Neural crest cell (in vitro differentiated cells): Measurements from ENCODE around the gene TRIM72. TPM values are rescaled to one million over a fixed set of nuclear protein-coding genes. Genes with fewer than 3 reads are reported as not detected.

Source experiments
- DNase-seq: peaks from one replicate; pipeline ENCODE4 v3.0.0; 2021; ENCODE audit warnings: low read depth, mixed read lengths, low spot score
- H3K27ac Mint-ChIP-seq: one replicate; pipeline ENCODE4 v1.8.0; 2021; ENCODE audit warnings: mild to moderate bottlenecking, mixed read lengths; ENCODE audit not compliant: unreplicated experiment
- H3K27me3 Mint-ChIP-seq: 2 replicates; pipeline ENCODE4 v1.8.0; 2021; ENCODE audit warnings: low read depth, mild to moderate bottlenecking, mixed read lengths
- H3K36me3 Mint-ChIP-seq: 2 replicates; pipeline ENCODE4 v1.8.0; 2021; ENCODE audit warnings: low read depth, mild to moderate bottlenecking, mixed read lengths
- H3K4me1 Mint-ChIP-seq: 2 replicates; pipeline ENCODE4 v1.8.0; 2021; ENCODE audit warnings: mixed read lengths
- H3K4me3 Mint-ChIP-seq: one replicate; pipeline ENCODE4 v1.8.0; 2021; ENCODE audit warnings: mild to moderate bottlenecking, mixed read lengths
- H3K9me3 Mint-ChIP-seq: 2 replicates; pipeline ENCODE4 v1.8.0; 2021; ENCODE audit warnings: mixed read lengths
- total RNA-seq: library from RNA; stranded (reverse); gene quantifications from 2 replicates; pipeline ENCODE4 v1.2.1, GENCODE V29; 2021
- TF ChIP-seq, protein P1 (sequence below): fragments of 200-600 bp; sonication (generic); conservative IDR thresholded peaks from 2 replicates; pipeline ENCODE4 v1.5.0; 2021; ENCODE audit warnings: antibody characterized with exemption, mild to moderate bottlenecking

The TRIM72 gene
- total RNA-seq, 1 donor from 2014 or later: 0.05 TPM

- Mint-ChIP-seq H3K4me1 (no peaks in the 10 kb centered on the region), H3K36me3 (no peaks in the 10 kb centered on the region), H3K9me3 (no peaks in the 10 kb centered on the region), H3K27ac (no peak overlapping the region), H3K27me3 (peaks cover 46% of the 10 kb centered on the region), H3K4me3 (no peak overlapping the region)
- DNase-seq: no peak
- TF ChIP-seq, protein P1, sequence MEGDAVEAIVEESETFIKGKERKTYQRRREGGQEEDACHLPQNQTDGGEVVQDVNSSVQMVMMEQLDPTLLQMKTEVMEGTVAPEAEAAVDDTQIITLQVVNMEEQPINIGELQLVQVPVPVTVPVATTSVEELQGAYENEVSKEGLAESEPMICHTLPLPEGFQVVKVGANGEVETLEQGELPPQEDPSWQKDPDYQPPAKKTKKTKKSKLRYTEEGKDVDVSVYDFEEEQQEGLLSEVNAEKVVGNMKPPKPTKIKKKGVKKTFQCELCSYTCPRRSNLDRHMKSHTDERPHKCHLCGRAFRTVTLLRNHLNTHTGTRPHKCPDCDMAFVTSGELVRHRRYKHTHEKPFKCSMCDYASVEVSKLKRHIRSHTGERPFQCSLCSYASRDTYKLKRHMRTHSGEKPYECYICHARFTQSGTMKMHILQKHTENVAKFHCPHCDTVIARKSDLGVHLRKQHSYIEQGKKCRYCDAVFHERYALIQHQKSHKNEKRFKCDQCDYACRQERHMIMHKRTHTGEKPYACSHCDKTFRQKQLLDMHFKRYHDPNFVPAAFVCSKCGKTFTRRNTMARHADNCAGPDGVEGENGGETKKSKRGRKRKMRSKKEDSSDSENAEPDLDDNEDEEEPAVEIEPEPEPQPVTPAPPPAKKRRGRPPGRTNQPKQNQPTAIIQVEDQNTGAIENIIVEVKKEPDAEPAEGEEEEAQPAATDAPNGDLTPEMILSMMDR: no peak
These were observed 37.5 kb downstream of the TRIM72 start for GRCh38 chr16:31251435-31251834.

- Mint-ChIP-seq H3K4me3 (no peak overlapping the region), H3K27me3 (peaks cover 32% of the 10 kb centered on the region), H3K4me1 (no peaks in the 10 kb centered on the region), H3K9me3 (no peaks in the 10 kb centered on the region), H3K36me3 (no peaks in the 10 kb centered on the region), H3K27ac (no peak overlapping the region)
- DNase-seq: no peak
- TF ChIP-seq, protein P1: no peak
These were observed 39.7 kb downstream of the TRIM72 start for GRCh38 chr16:31253642-31254045.

GRCh38 chr16:31256466-31256865 is 42.5 kb downstream of the TRIM72 start:
- Mint-ChIP-seq H3K9me3 (no peaks in the 10 kb centered on the region), H3K27ac (no peak overlapping the region), H3K4me3 (no peak overlapping the region), H3K4me1 (no peaks in the 10 kb centered on the region), H3K36me3 (no peaks in the 10 kb centered on the region), H3K27me3 (peaks cover 40% of the 10 kb centered on the region)
- DNase-seq: no peak
- TF ChIP-seq, protein P1: no peak

DNA sequence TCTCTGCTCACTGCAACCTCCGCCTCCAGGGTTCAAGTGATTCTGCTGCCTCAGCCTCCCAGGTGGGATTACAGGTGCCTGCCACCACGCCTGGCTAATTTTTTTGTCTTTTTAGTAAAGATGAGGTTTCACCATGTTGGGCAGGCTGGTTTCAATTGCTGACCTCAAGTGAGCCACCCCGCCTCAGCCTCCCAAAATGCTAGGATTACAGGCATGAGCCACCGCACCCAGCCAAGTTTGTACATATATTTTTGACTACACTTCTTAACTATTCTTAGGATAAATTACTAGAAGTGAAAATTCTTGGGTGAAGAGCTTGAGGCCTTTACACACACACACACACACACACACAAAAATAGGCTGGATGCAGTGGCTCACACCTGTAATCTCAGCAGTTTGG is 44.4 kb downstream of the TRIM72 start:
- TF ChIP-seq, protein P1: no peak
- no peaks in the 10 kb centered on the region for H3K4me1 Mint-ChIP-seq
- no peak for DNase-seq
- no peak overlapping the region for H3K4me3 Mint-ChIP-seq
- H3K9me3 Mint-ChIP-seq: no peaks in the 10 kb centered on the region
- no peak overlapping the region for H3K27ac Mint-ChIP-seq
- H3K36me3 Mint-ChIP-seq: no peaks in the 10 kb centered on the region
- H3K27me3 Mint-ChIP-seq: peaks cover 45% of the 10 kb centered on the region

DNA sequence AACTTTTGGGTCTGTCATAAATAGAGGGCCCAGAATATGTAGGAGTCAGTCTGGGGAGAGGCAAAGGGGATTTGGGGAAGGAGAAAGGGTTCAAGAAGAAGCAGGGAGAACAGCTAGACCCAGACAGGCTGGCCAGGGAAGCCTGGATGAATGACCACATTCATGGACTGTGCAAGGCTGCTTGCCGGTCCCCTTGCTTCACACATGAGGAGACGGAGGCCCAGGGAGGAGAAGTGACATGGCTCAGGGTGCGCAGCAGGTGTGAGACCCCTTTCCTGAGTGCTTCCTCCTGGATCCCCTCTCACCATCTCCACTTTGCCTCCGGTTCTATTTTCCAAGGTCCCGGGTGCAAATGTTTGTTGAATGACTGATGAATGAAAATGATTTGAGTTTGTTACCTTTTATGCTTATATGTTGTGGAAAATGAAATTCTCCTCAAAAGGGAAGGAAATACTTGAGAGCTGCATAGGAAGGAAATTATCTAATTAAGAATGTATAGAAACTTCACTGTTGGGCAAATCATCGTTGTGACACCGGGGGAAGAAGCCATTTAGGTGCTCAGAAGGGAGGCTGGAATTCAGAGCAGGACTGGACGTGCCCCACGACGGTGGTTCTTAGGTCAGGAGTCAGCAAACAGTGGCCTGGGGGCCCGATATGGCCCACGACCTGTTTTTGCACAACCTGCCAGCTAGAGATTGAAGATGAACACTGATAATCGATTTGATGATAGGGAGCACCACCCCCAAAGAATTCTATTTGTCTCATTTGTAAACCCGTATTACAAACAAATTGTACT is 46.4 kb downstream of the TRIM72 start:
- Mint-ChIP-seq H3K4me3 (no peak overlapping the region), H3K9me3 (no peaks in the 10 kb centered on the region), H3K4me1 (no peaks in the 10 kb centered on the region), H3K27ac (no peak overlapping the region), H3K27me3 (peaks cover 37% of the 10 kb centered on the region), H3K36me3 (no peaks in the 10 kb centered on the region)
- TF ChIP-seq, protein P1: no peak
- no peak for DNase-seq
